ENCODE measurements around the gene MEA1.
"Not testable (repeated sequence)": the region's sequence is repeated elsewhere in the genome, so short reads cannot be mapped to it uniquely, and the experiment has no call there.

MEA1 gene

GRCh38 chr6:43052225-43052841 is 38.6 kb upstream of the MEA1 start:
- no peak for ATAC-seq (replicated peaks)
- Mint-ChIP-seq H3K27ac (peak overlapping the region; percentile 95), H3K9me3 (no peaks in the 10 kb centered on the region)

GRCh38 chr6:43050981-43051380 is 37.2 kb upstream of the MEA1 start:
- no peak overlapping the region for H3K4me3 Mint-ChIP-seq
- no peaks in the 10 kb centered on the region for H3K27me3 Mint-ChIP-seq
- peaks cover 38 to 52% of the 10 kb centered on the region in 2 donors for H3K4me1 Mint-ChIP-seq

More at GRCh38 chr6:43052225-43052841, 38.6 kb upstream of the MEA1 start:
- DNase-seq, result no peak
- Mint-ChIP-seq H3K4me3 (peak overlapping the region; percentile 96 to 100), H3K4me1 (peaks cover 38 to 50% of the 10 kb centered on the region in 2 donors), H3K36me3 (peaks cover 45 to 62% of the 10 kb centered on the region in 2 donors), H3K27me3 (no peaks in the 10 kb centered on the region)

GRCh38 chr6:43047998-43048397 is 34.3 kb upstream of the MEA1 start:
- no peak overlapping the region for H3K4me3 Mint-ChIP-seq
- DNase-seq, result no peak
- peaks cover 54 to 69% of the 10 kb centered on the region in 2 donors for H3K36me3 Mint-ChIP-seq
- H3K4me1 Mint-ChIP-seq, result peaks cover 25 to 32% of the 10 kb centered on the region in 2 donors
- H3K9me3 Mint-ChIP-seq, result no peaks in the 10 kb centered on the region
- no peak overlapping the region for H3K27ac Mint-ChIP-seq
- ATAC-seq (replicated peaks), result no peak
- no peaks in the 10 kb centered on the region for H3K27me3 Mint-ChIP-seq

More at GRCh38 chr6:43050981-43051380, 37.2 kb upstream of the MEA1 start:
- Mint-ChIP-seq H3K27ac (peak overlapping the region; percentile 43), H3K9me3 (no peaks in the 10 kb centered on the region), H3K36me3 (peaks cover 52 to 70% of the 10 kb centered on the region in 2 donors)
- no peak for ATAC-seq (replicated peaks)
- DNase-seq, result no peak

GRCh38 chr6:43045371-43045930 is 31.7 kb upstream of the MEA1 start:
- Mint-ChIP-seq H3K9me3 (no peaks in the 10 kb centered on the region), H3K36me3 (peaks cover 60 to 69% of the 10 kb centered on the region in 2 donors), H3K4me1 (peaks cover 6 to 7% of the 10 kb centered on the region in 2 donors), H3K27me3 (no peaks in the 10 kb centered on the region), H3K4me3 (no peak overlapping the region), H3K27ac (peak overlapping the region; percentile 48)
- DNase-seq (no peak), ATAC-seq (replicated peaks) (no peak)

- Mint-ChIP-seq H3K36me3 (peaks cover 51 to 72% of the 10 kb centered on the region in 2 donors), H3K27me3 (no peaks in the 10 kb centered on the region), H3K4me3 (no peak overlapping the region), H3K9me3 (no peaks in the 10 kb centered on the region), H3K4me1 (peaks cover 0 to 5% of the 10 kb centered on the region in 2 donors), H3K27ac (no peak overlapping the region)
- no peak for DNase-seq
- no peak for ATAC-seq (replicated peaks)
Observed at GRCh38 chr6:43043310-43043709, 29.6 kb upstream of the MEA1 start.

- not testable (repeated sequence) for H3K4me3 Mint-ChIP-seq; H3K9me3 Mint-ChIP-seq; H3K27me3 Mint-ChIP-seq; DNase-seq; ATAC-seq (replicated peaks); H3K4me1 Mint-ChIP-seq
- Mint-ChIP-seq H3K27ac (peak overlapping the region; percentile 15), H3K36me3 (peaks cover 54 to 81% of the 10 kb centered on the region in 2 donors)
Observed at GRCh38 chr6:43041475-43041874, 27.7 kb upstream of the MEA1 start.

- no peak for ATAC-seq (replicated peaks)
- Mint-ChIP-seq H3K4me3 (no peak overlapping the region), H3K27ac (no peak overlapping the region), H3K9me3 (no peaks in the 10 kb centered on the region), H3K27me3 (no peaks in the 10 kb centered on the region), H3K4me1 (no peaks in the 10 kb centered on the region), H3K36me3 (peaks cover 50 to 77% of the 10 kb centered on the region in 2 donors)
- no peak for DNase-seq
Observed at GRCh38 chr6:43040542-43041257, 27.0 kb upstream of the MEA1 start.

GRCh38 chr6:43038727-43039126 is 25.0 kb upstream of the MEA1 start:
- H3K27me3 Mint-ChIP-seq, result no peaks in the 10 kb centered on the region
- ATAC-seq (replicated peaks) (no peak), DNase-seq (no peak)
- no peak overlapping the region for H3K4me3 Mint-ChIP-seq
- no peaks in the 10 kb centered on the region for H3K4me1 Mint-ChIP-seq
- peaks cover 44 to 73% of the 10 kb centered on the region in 2 donors for H3K36me3 Mint-ChIP-seq
- no peaks in the 10 kb centered on the region for H3K9me3 Mint-ChIP-seq
- H3K27ac Mint-ChIP-seq, result peak overlapping the region; percentile 65

- peak overlapping the region in 1 of 2 donors; percentile 19 for H3K4me3 Mint-ChIP-seq
- ATAC-seq (replicated peaks), result no peak
- H3K36me3 Mint-ChIP-seq, result peaks cover 38 to 72% of the 10 kb centered on the region in 2 donors
- no peaks in the 10 kb centered on the region for H3K9me3 Mint-ChIP-seq
- no peaks in the 10 kb centered on the region for H3K27me3 Mint-ChIP-seq
- H3K4me1 Mint-ChIP-seq, result peaks cover 4 to 6% of the 10 kb centered on the region in 2 donors
- peak overlapping the region; percentile 57 for H3K27ac Mint-ChIP-seq
- no peak for DNase-seq
Observed at GRCh38 chr6:43037706-43038105, 24.0 kb upstream of the MEA1 start.

- no peak for DNase-seq
- ATAC-seq (replicated peaks), result no peak
- Mint-ChIP-seq H3K9me3 (no peaks in the 10 kb centered on the region), H3K4me3 (peak overlapping the region in 1 of 2 donors; percentile 19), H3K27ac (peak overlapping the region; percentile 10), H3K27me3 (no peaks in the 10 kb centered on the region), H3K36me3 (peaks cover 35 to 70% of the 10 kb centered on the region in 2 donors), H3K4me1 (peaks cover 4 to 6% of the 10 kb centered on the region in 2 donors)
Observed at GRCh38 chr6:43037197-43037596, 23.5 kb upstream of the MEA1 start.

GRCh38 chr6:43036712-43037111 is 23.0 kb upstream of the MEA1 start:
- Mint-ChIP-seq H3K9me3 (no peaks in the 10 kb centered on the region), H3K36me3 (peaks cover 36 to 70% of the 10 kb centered on the region in 2 donors), H3K27ac (peak overlapping the region; percentile 20), H3K4me3 (no peak overlapping the region), H3K27me3 (no peaks in the 10 kb centered on the region), H3K4me1 (peaks cover 4 to 6% of the 10 kb centered on the region in 2 donors)
- ATAC-seq (replicated peaks) (no peak), DNase-seq (no peak)

- Mint-ChIP-seq H3K4me3 (no peak overlapping the region), H3K27me3 (no peaks in the 10 kb centered on the region), H3K36me3 (peaks cover 32 to 70% of the 10 kb centered on the region in 2 donors), H3K9me3 (no peaks in the 10 kb centered on the region), H3K4me1 (peaks cover 4 to 6% of the 10 kb centered on the region in 2 donors), H3K27ac (peak overlapping the region; percentile 11)
- DNase-seq, result no peak
- ATAC-seq (replicated peaks), result no peak
Observed at GRCh38 chr6:43035495-43036194, 21.9 kb upstream of the MEA1 start.

- Mint-ChIP-seq H3K4me1 (peaks cover 4 to 6% of the 10 kb centered on the region in 2 donors), H3K27ac (no peak overlapping the region), H3K36me3 (peaks cover 35 to 69% of the 10 kb centered on the region in 2 donors), H3K27me3 (no peaks in the 10 kb centered on the region), H3K4me3 (no peak overlapping the region), H3K9me3 (no peaks in the 10 kb centered on the region)
- DNase-seq (no peak), ATAC-seq (replicated peaks) (no peak)
Observed at GRCh38 chr6:43034190-43034525, 20.4 kb upstream of the MEA1 start.

- Mint-ChIP-seq H3K4me3 (no peak overlapping the region), H3K4me1 (peaks cover 4 to 6% of the 10 kb centered on the region in 2 donors), H3K36me3 (peaks cover 34 to 68% of the 10 kb centered on the region in 2 donors), H3K27me3 (no peaks in the 10 kb centered on the region), H3K9me3 (no peaks in the 10 kb centered on the region), H3K27ac (peak overlapping the region; percentile 21)
- ATAC-seq (replicated peaks) (no peak), DNase-seq (no peak)
Observed at GRCh38 chr6:43033496-43034189, 19.9 kb upstream of the MEA1 start.
